HG02870 (cell line): ENCODE measurements around the gene SSBP3.

Experiments
- ATAC-seq: cut with Tn5 transposase; IDR thresholded peaks from one replicate; pipeline ENCODE4 v1.9.1; 2021; ENCODE audit warnings: mild to moderate bottlenecking, moderate library complexity; ENCODE audit not compliant: unreplicated experiment

SSBP3 gene

DNA sequence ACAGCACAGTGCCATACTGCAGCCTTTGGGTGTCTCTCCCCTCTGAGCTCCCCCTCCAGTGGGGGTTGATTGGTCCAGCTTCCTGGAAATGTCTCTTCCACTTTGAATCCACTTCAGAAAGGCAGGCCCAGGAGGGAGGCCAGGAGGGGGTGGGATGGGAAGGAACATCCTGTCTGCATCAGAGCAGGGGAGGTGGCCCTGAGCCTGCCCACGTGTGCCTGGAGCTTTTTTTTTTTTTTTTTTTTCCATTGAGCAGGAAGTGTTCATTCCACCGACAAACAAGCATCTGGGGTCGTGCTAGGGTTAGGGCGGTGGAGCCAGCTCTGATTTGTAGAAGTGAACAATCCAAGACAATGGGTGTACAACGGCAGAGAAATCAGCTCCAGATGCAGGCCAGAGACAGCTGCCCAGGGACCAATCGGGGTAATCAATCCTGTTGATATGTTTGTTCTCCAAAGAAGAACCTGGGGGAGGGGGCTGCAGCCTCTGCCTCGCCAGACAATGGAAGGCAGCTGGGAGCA, 93.3 kb downstream of the SSBP3 start:
- no peak for ATAC-seq

GRCh38 chr1:54311506-54311905, 94.7 kb downstream of the SSBP3 start:
- ATAC-seq: no peak

GRCh38 chr1:54310439-54311328, 95.5 kb downstream of the SSBP3 start:
- ATAC-seq: no peak

DNA sequence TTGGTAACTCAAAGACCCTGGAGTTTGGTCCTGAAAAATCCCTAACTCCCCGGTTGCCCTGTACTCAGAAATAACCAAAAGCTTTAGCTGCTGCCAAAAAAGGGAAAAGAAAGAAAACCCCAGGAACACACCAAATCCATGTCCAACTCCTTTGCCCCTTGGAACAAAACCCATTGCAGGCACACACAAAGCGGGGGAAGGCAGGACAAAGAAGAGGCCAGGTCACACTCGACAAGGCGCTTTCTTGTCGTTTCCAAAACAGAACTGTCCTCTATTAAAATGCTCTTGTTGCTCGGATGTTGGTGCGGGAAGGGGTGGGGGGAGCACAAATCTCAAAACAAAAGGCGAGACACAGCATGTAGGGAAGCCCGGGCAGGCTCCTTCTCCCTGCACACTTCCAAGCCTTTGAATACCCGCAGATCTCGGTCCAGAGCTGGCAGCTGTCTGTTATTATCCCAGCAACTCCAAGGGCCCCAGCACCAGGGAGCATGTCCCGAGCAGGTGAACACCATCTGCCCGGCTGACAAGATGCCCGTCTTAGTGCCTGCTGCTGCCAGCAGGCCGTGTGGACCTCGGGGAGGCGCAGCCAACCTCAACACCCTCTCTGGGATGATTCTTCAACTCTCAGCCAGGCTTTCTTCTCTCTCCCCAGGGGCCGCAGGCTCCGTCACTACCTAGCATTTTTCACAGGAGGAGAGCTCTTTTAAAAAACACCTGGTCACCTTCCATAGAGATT, 96.4 kb downstream of the SSBP3 start:
- ATAC-seq: no peak

DNA sequence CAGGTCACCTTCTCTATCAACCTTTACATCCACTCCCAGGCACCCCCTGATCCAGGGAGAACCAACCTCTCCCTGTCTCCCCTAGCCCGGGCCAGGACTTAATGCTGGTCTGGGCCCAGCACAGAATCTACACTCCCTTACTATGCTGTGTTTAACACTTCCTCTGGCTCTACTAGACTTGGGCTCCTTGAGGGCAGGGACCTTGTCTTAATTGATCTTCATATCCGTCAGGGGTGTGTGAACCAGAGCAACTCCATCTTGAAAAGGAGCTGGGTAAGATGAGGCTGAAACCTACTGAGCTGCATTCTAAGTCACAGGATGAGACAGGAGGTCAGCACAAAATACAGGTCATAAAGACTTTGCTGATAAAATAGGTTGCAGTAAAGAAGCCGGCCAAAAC, 98.9 kb downstream of the SSBP3 start:
- no peak for ATAC-seq

DNA sequence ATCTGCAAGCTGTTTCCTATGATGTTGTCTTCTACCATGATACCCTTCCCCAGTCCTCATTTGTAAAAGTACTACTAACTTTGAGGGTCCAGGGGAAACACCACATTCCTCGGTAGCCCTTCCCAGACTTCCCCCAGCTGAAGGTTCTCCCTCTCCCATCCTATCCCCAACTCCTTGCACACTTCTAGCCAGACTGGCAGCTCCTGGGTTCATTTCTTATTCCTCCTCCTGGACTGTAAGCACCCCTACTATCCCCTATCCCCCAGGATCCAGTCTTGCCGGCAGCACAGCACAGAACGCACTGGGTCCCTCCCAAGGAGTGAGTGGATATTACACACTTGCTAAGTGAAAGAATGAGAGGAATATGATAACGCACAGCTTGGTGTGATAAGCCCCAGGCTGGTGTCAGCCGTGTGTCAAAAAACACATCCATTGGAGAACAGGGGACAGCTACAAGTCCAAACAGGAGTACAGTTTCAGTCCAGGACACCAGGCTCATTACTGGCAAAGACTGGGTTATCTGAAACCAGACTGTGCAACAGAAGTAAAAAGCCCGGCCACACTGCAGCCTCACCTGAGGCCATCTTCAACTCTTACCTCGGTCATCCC, 100.2 kb downstream of the SSBP3 start:
- no peak for ATAC-seq

- no peak for ATAC-seq
Measured at GRCh38 chr1:54304518-54304917, 101.7 kb downstream of the SSBP3 start.

DNA sequence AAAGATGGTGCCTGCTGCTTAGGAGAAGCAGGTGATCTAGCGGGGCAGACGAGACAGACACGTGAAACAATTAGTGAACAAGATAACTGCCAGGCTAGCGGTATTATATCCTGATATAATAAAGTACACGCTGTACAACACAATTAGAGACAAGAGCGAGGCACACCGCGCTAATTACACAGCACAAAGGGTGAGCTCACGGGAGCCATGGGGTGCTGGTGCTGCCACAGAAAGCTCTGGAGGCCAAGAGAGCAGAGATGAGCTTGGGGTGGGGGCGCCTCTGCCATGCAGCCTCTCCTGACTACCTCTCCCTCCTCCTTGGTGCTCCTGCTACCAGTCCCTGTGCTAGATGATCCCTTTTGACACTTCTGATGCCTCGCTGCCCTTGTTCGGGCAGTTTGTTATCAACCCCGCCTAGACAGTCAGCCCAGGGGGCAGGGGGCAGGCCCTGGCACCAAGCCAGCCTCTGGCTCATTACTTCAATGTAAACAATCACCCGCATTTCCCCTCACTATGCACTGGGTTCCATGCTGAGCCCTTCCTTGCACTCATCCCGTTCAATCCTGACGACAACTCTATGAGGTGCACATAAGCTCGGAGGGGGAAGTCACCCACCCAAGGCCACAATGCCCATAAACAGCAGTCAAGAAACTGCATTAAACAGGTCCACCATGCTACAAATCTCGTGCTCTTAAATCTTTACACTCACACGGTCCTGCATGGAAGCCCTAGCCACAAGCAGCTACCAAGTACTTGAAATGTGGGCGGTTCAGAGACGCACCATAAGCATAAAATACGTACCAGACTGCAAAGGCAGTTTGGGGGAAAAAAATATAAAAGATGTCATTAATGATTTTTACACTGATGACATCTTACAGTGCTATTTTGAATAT, 103.0 kb downstream of the SSBP3 start:
- ATAC-seq: no peak

- no peak for ATAC-seq
Measured at GRCh38 chr1:54302549-54302948, 103.6 kb downstream of the SSBP3 start.

DNA sequence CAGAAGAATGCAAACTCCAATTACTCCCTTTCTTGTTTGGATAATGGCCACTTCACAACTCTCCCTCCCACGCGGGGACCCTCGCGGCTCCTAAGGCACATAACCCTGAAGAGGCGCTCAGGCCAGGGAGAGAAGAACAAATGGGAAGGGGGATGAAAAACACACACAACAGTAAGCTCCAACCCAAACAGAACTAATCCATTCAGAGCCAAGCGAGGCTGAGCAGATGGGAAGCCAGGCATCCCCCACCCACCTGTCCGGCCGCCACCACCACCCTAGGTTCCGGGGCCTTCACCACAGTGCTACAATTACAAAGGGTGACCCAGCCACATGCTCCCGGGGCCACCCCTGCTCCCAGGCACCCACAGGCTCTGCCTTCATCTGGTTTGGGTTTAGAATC, 104.7 kb downstream of the SSBP3 start:
- no peak for ATAC-seq

DNA sequence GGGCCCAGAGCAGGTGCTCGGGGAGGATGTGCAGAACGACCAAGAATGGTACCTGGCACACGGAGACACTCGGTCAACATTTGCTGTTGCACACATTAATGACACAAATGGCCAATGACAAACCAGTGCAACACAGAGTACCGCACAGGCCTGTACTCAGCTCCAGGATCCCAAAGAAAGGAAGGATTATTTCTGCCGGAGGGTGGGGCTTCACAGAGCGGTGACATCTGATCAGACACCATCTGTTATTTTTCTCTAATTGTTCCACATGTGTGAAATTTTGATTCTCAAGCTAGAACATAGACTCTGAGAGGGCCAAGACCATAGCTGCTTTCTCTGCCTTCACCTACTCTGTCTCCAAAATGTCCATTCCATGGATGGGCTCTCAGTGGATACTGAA, 105.8 kb downstream of the SSBP3 start:
- ATAC-seq: no peak

GRCh38 chr1:54299037-54299436, 107.2 kb downstream of the SSBP3 start:
- no peak for ATAC-seq

- no peak for ATAC-seq
Measured at GRCh38 chr1:54298284-54299033, 107.7 kb downstream of the SSBP3 start.

GRCh38 chr1:54297596-54298283, 108.5 kb downstream of the SSBP3 start:
- ATAC-seq: no peak

- ATAC-seq: no peak
Measured at GRCh38 chr1:54296666-54297065, 109.5 kb downstream of the SSBP3 start.

GRCh38 chr1:54294887-54295286, 111.3 kb downstream of the SSBP3 start:
- ATAC-seq: no peak

DNA sequence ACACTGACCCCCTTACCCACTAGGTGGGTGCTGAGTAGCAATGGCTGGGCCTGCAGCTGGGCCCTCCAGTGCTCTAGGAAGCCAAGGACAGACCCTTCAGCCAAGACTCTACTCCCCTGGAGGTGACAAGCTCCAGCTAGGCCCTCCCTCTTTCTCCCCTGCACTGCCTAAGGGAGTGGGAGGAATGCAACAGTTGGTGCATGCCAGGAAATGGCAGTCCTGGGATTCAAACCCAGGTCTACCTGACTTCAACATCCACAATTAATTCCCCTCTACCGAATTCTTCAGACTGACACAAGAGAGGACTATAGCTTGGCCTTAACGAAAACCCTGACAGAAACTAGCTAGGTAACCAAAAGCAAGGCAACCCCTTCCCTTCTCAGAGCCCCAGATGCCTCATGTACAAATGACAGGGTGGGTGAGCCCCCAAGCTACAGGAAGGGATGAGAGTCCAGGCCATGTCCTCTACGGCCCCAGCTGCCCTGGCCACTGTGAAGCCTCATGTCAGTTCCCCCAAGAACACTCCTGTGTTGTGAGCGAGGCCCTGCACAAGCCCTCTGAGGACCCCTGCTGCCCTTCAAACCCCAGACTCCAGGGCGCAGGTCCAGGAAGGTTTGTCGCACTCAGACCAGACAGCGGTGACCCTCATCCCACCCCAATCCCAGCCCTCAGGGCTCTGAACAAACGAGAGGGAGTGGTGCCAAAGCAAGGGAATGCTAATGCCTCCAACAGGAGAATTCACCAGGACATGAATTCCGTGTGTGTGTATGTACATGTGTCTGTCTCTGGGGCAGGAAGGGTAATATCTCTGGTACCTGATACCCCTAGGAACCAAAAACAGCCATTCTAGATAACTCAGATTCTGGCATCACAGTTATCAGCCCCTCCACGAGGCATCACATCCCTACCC, 113.9 kb downstream of the SSBP3 start:
- ATAC-seq: no peak

- no peak for ATAC-seq
Measured at GRCh38 chr1:54291276-54292001, 114.8 kb downstream of the SSBP3 start.
